Thyroid gland (tissue), 4 donors: ENCODE measurements around the gene CTSF.
"Not testable (repeated sequence)": the region's sequence is repeated elsewhere in the genome, so short reads cannot be mapped to it uniquely, and the experiment has no call there.

Experiments
- POLR2A ChIP-seq, 2 donors: fragments of 450-650 bp; IDR thresholded peaks; one replicate each; pipeline ENCODE4 v1.6.1; 2017; ENCODE audit warnings: antibody characterized with exemption in 2 of 2, mild to moderate bottlenecking in 2 of 2, moderate library complexity in 1 of 2
- TF ChIP-seq, protein P1 (sequence below), 6 experiments: fragments of 200-600 bp in 3 of 6; fragments of 450-650 bp in 3 of 6; sonication (generic) in 3 of 6; IDR thresholded peaks; one replicate each; pipeline ENCODE4 v1.5.1; 2016 to 2019; ENCODE audit warnings: antibody characterized with exemption in 6 of 6, mild to moderate bottlenecking in 2 of 6, inconsistent platforms in 1 of 6, moderate library complexity in 1 of 6

DNA sequence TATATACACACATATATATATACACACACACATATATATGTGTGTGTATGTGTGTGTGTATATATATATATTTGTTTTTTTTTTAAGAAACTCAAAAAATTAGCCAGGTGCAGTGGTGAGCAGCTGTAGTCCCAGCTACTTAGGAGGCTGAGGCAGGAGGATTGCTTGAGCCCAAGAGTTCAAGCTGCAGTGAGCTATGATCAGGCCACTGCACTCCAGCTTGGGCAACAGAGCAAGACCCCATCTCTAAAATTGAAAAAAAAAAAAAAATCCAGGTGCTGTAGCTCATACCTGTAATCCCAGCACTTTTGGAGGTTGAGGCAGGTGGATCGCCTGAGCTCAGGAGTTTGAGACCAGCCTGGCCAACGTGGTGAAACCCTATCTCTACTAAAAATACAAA is 20.9 kb upstream of the CTSF start:
- TF ChIP-seq, protein P1, sequence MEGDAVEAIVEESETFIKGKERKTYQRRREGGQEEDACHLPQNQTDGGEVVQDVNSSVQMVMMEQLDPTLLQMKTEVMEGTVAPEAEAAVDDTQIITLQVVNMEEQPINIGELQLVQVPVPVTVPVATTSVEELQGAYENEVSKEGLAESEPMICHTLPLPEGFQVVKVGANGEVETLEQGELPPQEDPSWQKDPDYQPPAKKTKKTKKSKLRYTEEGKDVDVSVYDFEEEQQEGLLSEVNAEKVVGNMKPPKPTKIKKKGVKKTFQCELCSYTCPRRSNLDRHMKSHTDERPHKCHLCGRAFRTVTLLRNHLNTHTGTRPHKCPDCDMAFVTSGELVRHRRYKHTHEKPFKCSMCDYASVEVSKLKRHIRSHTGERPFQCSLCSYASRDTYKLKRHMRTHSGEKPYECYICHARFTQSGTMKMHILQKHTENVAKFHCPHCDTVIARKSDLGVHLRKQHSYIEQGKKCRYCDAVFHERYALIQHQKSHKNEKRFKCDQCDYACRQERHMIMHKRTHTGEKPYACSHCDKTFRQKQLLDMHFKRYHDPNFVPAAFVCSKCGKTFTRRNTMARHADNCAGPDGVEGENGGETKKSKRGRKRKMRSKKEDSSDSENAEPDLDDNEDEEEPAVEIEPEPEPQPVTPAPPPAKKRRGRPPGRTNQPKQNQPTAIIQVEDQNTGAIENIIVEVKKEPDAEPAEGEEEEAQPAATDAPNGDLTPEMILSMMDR (IDR thresholded peaks at IDR 0.05) = not testable (repeated sequence)
- TF ChIP-seq POLR2A (IDR thresholded peaks at IDR 0.05) = not testable (repeated sequence)
